HCT116 (cell line): ENCODE measurements around the gene OTUB2. TPM values are rescaled to one million over a fixed set of nuclear protein-coding genes. Genes with fewer than 3 reads are reported as not detected.

ENCODE experiments used
- ATAC-seq: fragments of 200-7000 bp; cut with Tn5 transposase; 2 replicates; pipeline ENCODE4 v1.9.1; 2020; ENCODE audit warnings: mild to moderate bottlenecking, moderate library complexity
- BruUV-seq: library from RNA; stranded (reverse); fragments of 400-500 nt; replicated peaks from 2 replicates; lab custom pipeline; 2021; lab: Mats Ljungman, UMichigan
- CTCF ChIA-PET: fragments of 300-600 bp; sonication (Branson Sonifier 250); formaldehyde crosslinking; loops from one replicate; lab custom pipeline; 2021; ENCODE audit warnings: antibody characterized with exemption; lab: Charles Lee
- POLR2A ChIA-PET: fragments of 300-600, 350-600 bp; sonication (Branson Sonifier 250); formaldehyde crosslinking; loops from one replicate; lab custom pipeline; 2021; ENCODE audit warnings: antibody characterized with exemption; lab: Charles Lee
- RAD21 ChIA-PET, 2 experiments: fragments of 300-600 bp; sonication (Branson Sonifier 250); formaldehyde crosslinking; loops; one replicate each; lab custom pipeline; 2023; ENCODE audit warnings: low total read pairs in 2 of 2; ENCODE audit not compliant: uncharacterized antibody in 2 of 2, unreplicated experiment in 2 of 2, low non-redundant PET in 1 of 2; lab: Charles Lee
- DNase-seq: peaks from one replicate; pipeline ENCODE4 v3.0.0-alpha.2; 2010; ENCODE audit warnings: low read depth, low spot score
- H2AFZ ChIP-seq: fragments of 200-600 bp; shearing (Covaris generic), sonication (generic); 2 replicates; pipeline ENCODE4 v1.6.1; 2017; ENCODE audit warnings: low read depth, mixed run types, mixed read lengths, antibody characterized with exemption, low read length; ENCODE audit not compliant: poor library complexity, severe bottlenecking
- H3K27ac ChIP-seq: 2 replicates; pipeline ENCODE4 v1.5.1; 2012; ENCODE audit warnings: low read depth, low read length
- H3K27me3 ChIP-seq: fragments of 200-600 bp; sonication (generic); 2 replicates; pipeline ENCODE4 v1.6.1; 2016; ENCODE audit warnings: mixed run types, low read length, mixed read lengths; ENCODE audit not compliant: insufficient read depth
- H3K36me3 ChIP-seq, 2 experiments: fragments of 200-500 bp in 1 of 2; fragments of 200-600 bp in 1 of 2; sonication (Bioruptor generic) in 1 of 2; sonication (generic) in 1 of 2; 2 replicates each; pipeline versions ENCODE4 v1.5.1 to v1.6.1; 2014 to 2016; ENCODE audit warnings: low read length in 2 of 2, inconsistent platforms in 1 of 2, mixed read lengths in 1 of 2, mixed run types in 1 of 2; ENCODE audit not compliant: insufficient read depth in 2 of 2, control insufficient read depth in 1 of 2
- H3K4me1 ChIP-seq, 2 experiments: fragments of 200-600 bp in 1 of 2; sonication (generic) in 1 of 2; 2 replicates each; pipeline versions ENCODE4 v1.5.1 to v1.6.1; 2012 to 2017; ENCODE audit warnings: low read length in 2 of 2, inconsistent platforms in 1 of 2, mild to moderate bottlenecking in 1 of 2, mixed read lengths in 1 of 2, mixed run types in 1 of 2, moderate library complexity in 1 of 2; ENCODE audit not compliant: insufficient read depth in 2 of 2, control insufficient read depth in 1 of 2
- H3K4me2 ChIP-seq: fragments of 200-600 bp; sonication (generic); 2 replicates; pipeline ENCODE4 v1.6.1; 2017; ENCODE audit warnings: mixed run types, low read length, mixed read lengths
- H3K4me3 ChIP-seq, 2 experiments: fragments of 200-600 bp in 1 of 2; sonication (generic) in 1 of 2; replicated peaks in 1 of 2; 2 replicates each; pipeline ENCODE4 v1.5.1; 2011 to 2016; ENCODE audit warnings: low read length in 2 of 2, control low read depth in 1 of 2, low read depth in 1 of 2, mild to moderate bottlenecking in 1 of 2, mixed read lengths in 1 of 2, mixed run types in 1 of 2
- H3K79me2 ChIP-seq: fragments of 200-600 bp; sonication (generic); 2 replicates; pipeline ENCODE4 v1.6.1; 2017; ENCODE audit warnings: mild to moderate bottlenecking, mixed run types, low read length, moderate library complexity, mixed read lengths; ENCODE audit not compliant: insufficient read depth
- H3K9ac ChIP-seq: fragments of 200-600 bp; sonication (generic); 2 replicates; pipeline ENCODE4 v1.6.1; 2016; ENCODE audit warnings: low read length, mixed read lengths
- H3K9me2 ChIP-seq: fragments of 200-600 bp; sonication (generic), shearing (Covaris generic); 2 replicates; pipeline ENCODE4 v1.6.1; 2017; ENCODE audit warnings: mixed run types, mild to moderate bottlenecking, moderate library complexity; ENCODE audit not compliant: insufficient read depth
- H3K9me3 ChIP-seq, 2 experiments: fragments of 200-500 bp in 1 of 2; fragments of 200-600 bp in 1 of 2; sonication (Bioruptor generic) in 1 of 2; sonication (generic) in 1 of 2; 2 replicates each; pipeline ENCODE4 v1.6.1; 2014 to 2017; ENCODE audit warnings: low read length in 2 of 2, mixed read lengths in 2 of 2, inconsistent platforms in 1 of 2, low read depth in 1 of 2, mild to moderate bottlenecking in 1 of 2, mixed run types in 1 of 2, moderate library complexity in 1 of 2; ENCODE audit not compliant: control insufficient read depth in 1 of 2, insufficient read depth in 1 of 2
- H4K20me1 ChIP-seq: fragments of 200-600 bp; sonication (generic), shearing (Covaris generic); 2 replicates; pipeline ENCODE4 v1.6.1; 2017; ENCODE audit warnings: mixed run types, mild to moderate bottlenecking, moderate library complexity; ENCODE audit not compliant: insufficient read depth
- ATF3 ChIP-seq: IDR thresholded peaks from 2 replicates; pipeline ENCODE4 v1.6.1; 2012
- CEBPB ChIP-seq: IDR thresholded peaks from 2 replicates; pipeline ENCODE4 v1.6.1; 2012; ENCODE audit warnings: low read depth
- ELF1 ChIP-seq: IDR thresholded peaks from 2 replicates; pipeline ENCODE4 v1.6.1; 2012; ENCODE audit warnings: low read depth, borderline replicate concordance
- EZH2phosphoT487 ChIP-seq: fragments of 200-600 bp; IDR thresholded peaks from 2 replicates; pipeline ENCODE4 v1.6.1; 2018; ENCODE audit warnings: antibody characterized with exemption, borderline replicate concordance
- FOSL1 ChIP-seq: IDR thresholded peaks from 2 replicates; pipeline ENCODE4 v1.6.1; 2012; ENCODE audit warnings: low read depth
- MAX ChIP-seq: IDR thresholded peaks from 2 replicates; pipeline ENCODE4 v1.6.1; 2012
- POLR2A ChIP-seq: IDR thresholded peaks from 2 replicates; pipeline ENCODE4 v1.7.0; 2011; ENCODE audit warnings: borderline replicate concordance; ENCODE audit not compliant: insufficient read depth, insufficient read length; ENCODE audit errors: extremely low read depth
- POLR2AphosphoS5 ChIP-seq: IDR thresholded peaks from 2 replicates; pipeline ENCODE4 v1.6.1; 2011; ENCODE audit warnings: mild to moderate bottlenecking, low read depth, low read length, moderate library complexity
- REST ChIP-seq: IDR thresholded peaks from 2 replicates; pipeline ENCODE4 v1.6.1; 2012; ENCODE audit warnings: low read depth
- SIN3A ChIP-seq: IDR thresholded peaks from 2 replicates; pipeline ENCODE4 v1.6.1; 2012; ENCODE audit warnings: low read depth
- SRF ChIP-seq: IDR thresholded peaks from 2 replicates; pipeline ENCODE4 v1.6.1; 2012; ENCODE audit warnings: low read depth
- TCF7L2 ChIP-seq: IDR thresholded peaks from 2 replicates; pipeline ENCODE4 v1.7.0; 2011; ENCODE audit warnings: borderline replicate concordance, inconsistent platforms; ENCODE audit not compliant: insufficient read depth, insufficient read length; ENCODE audit errors: extremely low read depth
- YY1 ChIP-seq: IDR thresholded peaks from 2 replicates; pipeline ENCODE4 v1.6.1; 2011; ENCODE audit warnings: low read length, low read depth, moderate library complexity, mild to moderate bottlenecking; ENCODE audit not compliant: insufficient replicate concordance; ENCODE audit errors: extremely low read depth
- ZBTB33 ChIP-seq: IDR thresholded peaks from 2 replicates; pipeline ENCODE4 v1.6.1; 2011; ENCODE audit warnings: mild to moderate bottlenecking, low read length, moderate library complexity; ENCODE audit not compliant: insufficient replicate concordance; ENCODE audit errors: extremely low read depth
- intact Hi-C: fragments of 100-400 bp; cut with micrococcal nuclease; formaldehyde crosslinking; loops from 2 replicates; pipeline ENCODE4 v1.10.0; 2022
- total RNA-seq: library from RNA; stranded (reverse); gene quantifications from one replicate; pipeline ENCODE4 v1.2.1, GENCODE V29; 2021; ENCODE audit not compliant: unreplicated experiment

The OTUB2 gene
- total RNA-seq, 1 experiment from 2014 or later, result 6.6 TPM

- Histone ChIP-seq H2AFZ (no peak overlapping the region), H3K27me3 (no peaks in the 10 kb centered on the region)
- TF ChIP-seq FOSL1, result no peak
- no peak for TF ChIP-seq SIN3A
- TF ChIP-seq, all 23 proteins: peak for 0
- H3K9me3 ChIP-seq, result no peaks in the 10 kb centered on the region
- ChIA-PET POLR2A (no interaction called here), CTCF (interaction anchor here (0.6 to 10.4 kb wide), 4 partner anchors 13 to 138 kb away, joined by 3 to 121 read pairs (median 12); no protein-coding TSS in a partner anchor), RAD21 (no interaction called here)
- peaks cover 5 to 34% of the 10 kb centered on the region in 2 experiments; a peak in 3 of 4 replicates for H3K4me1 ChIP-seq
- ATAC-seq (no peak), DNase-seq (no peak)
- no peaks in the 10 kb centered on the region for H3K9me2 ChIP-seq
- no peak overlapping the region for H3K4me2 ChIP-seq
- BruUV-seq, result no TSS peak
- H3K9ac ChIP-seq, result no peak overlapping the region
- no peaks in the 10 kb centered on the region for H3K79me2 ChIP-seq
- H3K4me3 ChIP-seq, result no peak overlapping the region
- no peak overlapping the region for H3K27ac ChIP-seq
- H4K20me1 ChIP-seq, result no peaks in the 10 kb centered on the region
- H3K36me3 ChIP-seq, result no peaks in the 10 kb centered on the region
- intact Hi-C loops, result no loop called here
Observed at GRCh38 chr14:93998871-93999403, 27.2 kb upstream of the OTUB2 start.

- no peaks in the 10 kb centered on the region for H3K79me2 ChIP-seq
- no peak overlapping the region for H3K4me3 ChIP-seq
- no TSS peak for BruUV-seq
- H3K4me1 ChIP-seq, result peaks cover 5 to 33% of the 10 kb centered on the region in 2 experiments; a peak in 3 of 4 replicates
- ChIA-PET CTCF (interaction anchor here (0.6 to 10.4 kb wide), 5 partner anchors 14 to 137 kb away, joined by 3 to 121 read pairs (median 3); no protein-coding TSS in a partner anchor), RAD21 (interaction anchor here in 1 of 2 experiments (2.2 kb wide), 1 partner anchor 60 kb away, joined by 11 read pairs; no protein-coding TSS in a partner anchor), POLR2A (no interaction called here)
- H3K36me3 ChIP-seq, result no peaks in the 10 kb centered on the region
- intact Hi-C loops, result no loop called here
- H3K9ac ChIP-seq, result no peak overlapping the region
- no peak for DNase-seq
- no peak for ATAC-seq
- H3K27me3 ChIP-seq, result no peaks in the 10 kb centered on the region
- H3K9me2 ChIP-seq, result no peaks in the 10 kb centered on the region
- no peak overlapping the region for H3K4me2 ChIP-seq
- no peak overlapping the region for H2AFZ ChIP-seq
- H4K20me1 ChIP-seq, result no peaks in the 10 kb centered on the region
- no peak overlapping the region for H3K27ac ChIP-seq
- no peaks in the 10 kb centered on the region for H3K9me3 ChIP-seq
- no peak for TF ChIP-seq MAX
- TF ChIP-seq ATF3, result no peak
- TF ChIP-seq REST, result no peak
- TF ChIP-seq EZH2phosphoT487, result no peak
- no peak for TF ChIP-seq CEBPB
- TF ChIP-seq YY1, result no peak
- no peak for TF ChIP-seq TCF7L2
- TF ChIP-seq ZBTB33, result no peak
- no peak for TF ChIP-seq POLR2A
- no peak for TF ChIP-seq POLR2AphosphoS5
- no peak for TF ChIP-seq SIN3A
- no peak for TF ChIP-seq SRF
- TF ChIP-seq ELF1, result no peak
Observed at GRCh38 chr14:93999573-93999972, 26.6 kb upstream of the OTUB2 start.
